NOMO-1 treated with dmso at 0.1 percent for 144 hours (cell line): ENCODE data around the gene MYO6.
A peak's percentile ranks its signal among the peaks of the same experiment; 100 is the strongest.
"Not testable (repeated sequence)": the region's sequence is repeated elsewhere in the genome, so short reads cannot be mapped to it uniquely, and the experiment has no call there.

Experiments
- DNase-seq: peaks from one replicate; lab custom pipeline; 2025; ENCODE audit not compliant: unreplicated experiment; lab: John Stamatoyannopoulos, UW

The MYO6 gene

GRCh38 chr6:75880305-75880704 is 131.3 kb downstream of the MYO6 start:
- DNase-seq: no peak

DNA sequence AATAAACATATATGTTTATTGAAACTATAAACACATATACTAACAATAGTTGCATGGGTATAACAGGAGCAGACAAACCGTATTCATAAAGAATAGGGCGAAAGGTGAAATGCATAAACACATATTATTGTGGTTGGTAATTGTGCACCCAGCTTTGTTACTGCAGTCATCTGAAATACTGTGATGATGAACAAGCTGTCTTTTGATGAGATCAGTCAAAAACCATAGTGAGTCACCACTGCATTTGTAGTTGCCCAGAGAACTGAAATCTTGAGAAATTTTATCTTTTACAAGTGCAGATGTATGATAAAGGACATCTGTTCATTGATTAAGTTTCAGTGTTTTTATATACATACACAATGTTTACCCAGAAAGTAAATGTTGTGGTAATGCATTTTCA is 133.7 kb downstream of the MYO6 start:
- DNase-seq: no peak

- no peak for DNase-seq
These were observed 135.8 kb downstream of the MYO6 start for GRCh38 chr6:75884822-75885221.

DNA sequence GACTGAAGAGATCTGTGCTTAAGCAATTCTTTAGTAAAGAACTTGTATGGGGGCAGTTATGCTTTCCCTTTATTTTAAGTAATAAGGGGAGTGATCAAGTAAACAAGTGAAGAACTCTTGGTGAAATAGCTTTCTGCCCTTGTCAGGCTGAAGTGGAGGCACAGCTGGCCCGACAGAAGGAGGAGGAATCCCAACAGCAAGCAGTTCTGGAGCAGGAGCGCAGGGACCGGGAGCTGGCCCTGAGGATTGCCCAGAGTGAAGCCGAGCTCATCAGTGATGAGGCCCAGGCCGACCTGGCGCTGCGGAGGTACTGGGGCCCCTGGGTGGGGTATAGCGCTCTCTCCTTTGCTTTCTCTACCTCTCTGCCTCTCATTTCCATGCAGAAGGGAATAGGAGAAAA is 143.3 kb downstream of the MYO6 start:
- no peak for DNase-seq

DNA sequence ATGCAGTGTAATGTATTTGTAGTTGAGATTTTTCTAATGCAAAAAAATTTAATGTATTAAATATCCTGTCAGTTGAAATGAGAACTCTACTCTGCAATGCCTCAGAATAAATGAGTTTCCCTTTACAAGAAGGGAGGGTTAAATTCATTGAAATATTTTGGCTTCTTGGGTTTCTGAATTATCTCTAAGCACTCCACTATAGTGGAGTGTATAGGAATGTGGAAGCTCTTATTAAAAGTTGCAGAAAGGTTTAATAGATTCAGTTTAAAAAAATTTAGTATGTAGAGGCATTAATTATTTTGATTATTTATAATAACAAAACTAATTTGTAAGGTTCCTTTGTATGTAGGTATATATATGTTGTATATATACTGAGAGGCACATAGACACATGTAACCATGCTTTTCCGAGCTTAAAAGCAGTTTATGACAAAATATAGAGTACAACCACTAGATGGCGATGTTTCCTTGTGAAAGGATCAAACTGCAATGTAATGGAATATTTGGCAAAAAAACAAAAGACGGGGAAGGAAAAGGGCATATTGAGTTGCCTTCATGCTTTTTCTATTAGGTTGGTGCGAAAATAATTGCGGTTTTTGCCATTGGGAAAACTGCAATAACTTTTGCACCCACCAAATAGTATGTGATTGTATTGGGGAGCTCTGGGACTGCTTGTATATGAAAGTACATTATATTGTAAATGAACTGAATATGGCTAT is 144.2 kb downstream of the MYO6 start:
- DNase-seq: peak; percentile 9

DNA sequence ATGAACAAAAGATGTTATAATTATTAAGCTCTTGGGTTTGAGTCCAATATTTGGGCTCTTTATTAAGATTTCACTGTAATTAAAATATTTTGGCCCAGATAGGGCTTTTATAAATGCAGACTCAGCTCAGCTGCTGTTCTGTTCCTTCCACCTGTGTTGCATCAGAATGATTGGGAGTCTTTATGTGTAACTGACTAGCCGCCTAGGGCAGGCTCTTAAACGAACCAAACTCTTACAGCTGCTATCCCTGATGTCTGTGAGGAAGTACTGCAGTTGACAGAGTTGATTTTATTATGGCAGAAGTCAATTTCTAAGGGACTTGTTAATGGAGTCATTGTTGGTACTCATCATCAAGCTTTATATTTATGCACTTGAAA is 144.7 kb downstream of the MYO6 start:
- DNase-seq: no peak

GRCh38 chr6:75896526-75896925 is 147.5 kb downstream of the MYO6 start:
- no peak for DNase-seq

GRCh38 chr6:75900216-75900615 is 151.2 kb downstream of the MYO6 start:
- not testable (repeated sequence) for DNase-seq

DNA sequence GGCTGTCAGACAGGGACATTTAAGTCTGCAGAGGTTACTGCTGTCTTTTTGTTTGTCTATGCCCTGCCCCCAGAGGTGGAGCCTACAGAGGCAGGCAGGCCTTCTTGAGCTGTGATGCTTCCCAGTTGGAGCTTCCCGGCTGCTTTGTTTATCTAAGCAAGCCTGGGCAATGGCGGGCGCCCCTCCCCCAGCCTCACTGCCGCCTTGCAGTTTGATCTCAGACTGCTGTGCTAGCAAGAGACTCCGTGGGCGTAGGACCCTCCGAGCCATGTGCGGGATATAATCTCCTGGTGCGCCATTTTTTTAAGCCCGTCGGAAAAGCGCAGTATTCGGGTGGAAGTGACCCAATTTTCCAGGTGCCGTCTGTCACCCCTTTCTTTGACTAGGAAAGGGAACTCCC is 156.1 kb downstream of the MYO6 start:
- DNase-seq: not testable (repeated sequence)

GRCh38 chr6:75906871-75907270 is 157.8 kb downstream of the MYO6 start:
- DNase-seq: no peak

DNA sequence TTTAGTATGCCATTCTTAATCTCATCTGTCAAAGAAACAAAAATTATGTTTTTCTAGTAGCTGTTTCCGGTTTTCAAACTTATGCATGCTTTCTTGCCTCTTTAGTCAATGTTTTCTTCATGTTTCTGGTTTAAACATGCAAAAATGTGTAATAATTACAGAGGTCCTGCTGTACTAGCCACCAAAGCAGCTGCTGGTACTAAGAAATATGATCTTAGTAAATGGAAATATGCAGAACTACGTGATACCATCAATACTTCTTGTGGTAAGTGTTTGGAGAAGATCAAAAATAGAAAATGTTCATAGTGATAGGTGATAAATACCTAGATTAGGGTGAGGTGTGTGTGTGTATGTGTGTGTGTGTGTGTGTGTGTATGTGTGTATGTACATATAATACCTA is 158.4 kb downstream of the MYO6 start:
- DNase-seq: no peak

DNA sequence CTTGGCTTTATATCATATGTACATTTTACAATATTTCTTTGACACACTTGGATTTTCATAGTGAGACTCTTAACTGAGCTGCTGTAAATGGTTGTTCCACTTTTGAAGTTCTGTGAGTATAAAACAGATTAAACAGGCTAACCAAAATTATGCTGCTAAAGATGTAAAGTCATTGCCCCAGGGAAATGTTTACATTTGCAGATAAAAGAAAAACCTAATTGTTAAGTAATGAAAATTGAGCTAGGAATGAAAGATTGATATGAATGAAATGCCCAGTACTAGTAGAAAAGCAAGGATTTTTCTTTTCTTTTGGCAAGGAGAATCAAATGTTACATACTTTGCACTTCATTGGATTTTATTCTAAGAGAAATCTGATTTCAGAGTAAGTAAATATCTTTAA is 164.0 kb downstream of the MYO6 start:
- DNase-seq: no peak

DNA sequence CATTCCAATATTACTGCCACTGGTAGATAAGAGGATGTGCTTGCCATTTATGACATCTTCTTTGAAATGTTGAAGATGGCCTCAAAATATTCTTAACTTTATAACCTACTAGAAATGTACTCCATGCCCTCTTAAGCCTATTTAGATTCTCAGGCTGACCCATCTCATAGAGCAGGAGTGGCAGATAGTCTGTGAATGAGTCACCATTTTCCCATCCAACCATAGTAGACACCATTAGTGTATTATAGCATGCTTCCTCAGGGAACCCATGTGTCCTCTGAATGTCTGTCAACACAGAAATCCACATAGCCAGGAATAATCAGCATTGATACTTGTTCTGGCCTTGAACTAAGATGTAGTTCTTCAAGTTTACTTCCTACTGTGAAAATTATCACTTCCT is 173.2 kb downstream of the MYO6 start:
- no peak for DNase-seq

- DNase-seq: no peak
These were observed 177.5 kb downstream of the MYO6 start for GRCh38 chr6:75926293-75927168.

- DNase-seq: no peak
These were observed 182.1 kb downstream of the MYO6 start for GRCh38 chr6:75931011-75931680.

GRCh38 chr6:75932067-75932466 is 183.0 kb downstream of the MYO6 start:
- no peak for DNase-seq

GRCh38 chr6:75933387-75933975 is 184.4 kb downstream of the MYO6 start:
- DNase-seq: no peak

DNA sequence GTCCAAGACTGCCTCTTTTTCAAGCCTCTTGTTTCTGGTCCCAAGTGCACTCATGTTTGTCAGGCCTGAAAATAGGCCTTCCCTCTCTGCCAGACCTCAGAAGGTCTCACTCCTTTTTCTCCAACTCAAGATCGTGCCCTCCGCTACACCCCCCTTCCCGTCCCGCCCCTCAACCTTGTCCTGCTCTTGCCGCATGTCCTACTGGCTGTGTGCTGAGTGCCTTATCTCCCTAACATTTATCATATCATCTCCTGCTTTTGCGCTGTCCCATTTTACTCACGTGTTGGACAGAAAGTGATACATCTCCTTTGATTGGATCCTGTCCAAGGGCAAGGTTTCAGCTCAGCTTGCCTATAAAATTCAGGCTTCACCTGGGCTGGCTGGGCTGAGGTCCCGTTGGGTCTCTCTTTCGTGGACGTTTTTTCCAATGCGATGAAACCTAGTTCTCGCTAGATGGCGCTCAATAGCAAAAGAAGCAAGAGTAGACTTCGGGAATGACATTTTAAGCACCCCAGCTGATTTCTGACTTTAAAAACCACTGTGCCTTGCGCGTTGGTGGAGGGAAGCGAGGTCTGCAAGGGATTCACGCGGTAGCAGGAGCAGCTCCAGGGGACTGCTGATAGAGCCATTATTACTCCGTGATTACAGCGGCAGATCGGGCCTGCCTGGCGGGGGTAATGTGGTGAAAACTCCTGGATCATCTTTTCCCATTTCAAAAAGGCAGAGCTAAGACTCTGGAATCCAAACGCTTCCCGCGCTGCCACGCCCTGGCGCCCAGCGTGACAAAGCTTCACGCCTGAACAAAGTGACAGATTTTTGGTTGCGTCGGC is 185.8 kb downstream of the MYO6 start:
- DNase-seq: peak; percentile 66

- DNase-seq: no peak
These were observed 186.4 kb downstream of the MYO6 start for GRCh38 chr6:75935473-75935793.

GRCh38 chr6:75936682-75937081 is 187.6 kb downstream of the MYO6 start:
- no peak for DNase-seq

- no peak for DNase-seq
These were observed 188.8 kb downstream of the MYO6 start for GRCh38 chr6:75937846-75938245.
